Transverse colon (tissue), 4 donors: Measurements from ENCODE around the gene SLC29A1. TPM values are rescaled to one million over a fixed set of nuclear protein-coding genes. Genes with fewer than 3 reads are reported as not detected.

ENCODE experiments used
- DNase-seq: peaks from one replicate; pipeline ENCODE4 v3.0.0-alpha.2; 2019
- H3K27ac ChIP-seq, 4 donors: fragments of 200-600 bp; sonication (generic); 2 replicates each; pipeline ENCODE4 v1.5.1; 2016 to 2018; ENCODE audit warnings: inconsistent platforms in 4 of 4
- H3K27me3 ChIP-seq: fragments of 200-600 bp; sonication (generic); 2 replicates; pipeline ENCODE4 v1.5.1; 2017; ENCODE audit warnings: inconsistent platforms
- H3K36me3 ChIP-seq, 4 donors: fragments of 200-600 bp; sonication (generic); 2 replicates each; pipeline ENCODE4 v1.5.1; 2017 to 2019; ENCODE audit warnings: inconsistent platforms in 4 of 4
- H3K4me1 ChIP-seq, 4 donors: fragments of 200-600 bp; sonication (generic); 2 replicates each; pipeline ENCODE4 v1.5.1; 2017 to 2020; ENCODE audit warnings: inconsistent platforms in 4 of 4
- H3K4me3 ChIP-seq, 4 donors: fragments of 200-600 bp; sonication (generic); 1 replicate in 1 of 4; 2 replicates in 3 of 4; pipeline versions ENCODE4 v1.5.1 to v1.6.1; 2017 to 2019; ENCODE audit warnings: inconsistent platforms in 4 of 4
- H3K9me3 ChIP-seq, 2 donors: fragments of 200-600 bp; sonication (generic); 2 replicates each; pipeline ENCODE4 v1.5.1; 2017 to 2019; ENCODE audit warnings: inconsistent platforms in 2 of 2
- CTCF ChIP-seq, 5 experiments: fragments of 200-600 bp in 3 of 5; fragments of 450-650 bp in 2 of 5; sonication (generic) in 3 of 5; IDR thresholded peaks; 1 replicate in 2 of 5; 2 replicates in 3 of 5; pipeline ENCODE4 v1.5.1; 2016 to 2017; ENCODE audit warnings: antibody characterized with exemption in 5 of 5, inconsistent platforms in 3 of 5, mild to moderate bottlenecking in 2 of 5, moderate library complexity in 1 of 5
- EP300 ChIP-seq: sonication (generic); formaldehyde crosslinking; IDR thresholded peaks from one replicate; pipeline ENCODE4 v1.6.1; 2017; ENCODE audit warnings: antibody characterized with exemption, low read depth
- POLR2A ChIP-seq: fragments of 450-650 bp; IDR thresholded peaks from one replicate; pipeline ENCODE4 v1.6.1; 2016; ENCODE audit warnings: antibody characterized with exemption, mild to moderate bottlenecking, moderate library complexity
- POLR2AphosphoS5 ChIP-seq, 3 donors: sonication (generic); formaldehyde crosslinking; IDR thresholded peaks; one replicate each; pipeline ENCODE4 v1.6.1; 2016; ENCODE audit warnings: antibody characterized with exemption in 3 of 3
- WGBS, 2 donors: methylation state at CpG; one replicate each; pipeline ENCODE4 v1.1.5; 2018; ENCODE audit warnings: low coverage in 1 of 2; 5-methylcytosine and 5-hydroxymethylcytosine counted together
- in situ Hi-C, 4 donors: fragments of 200-750 bp; cut with MboI; loops; one replicate each; pipeline versions ENCODE4 v1.15.0 to v1.15.1; 2017; ENCODE audit warnings: low sequenced_read_pairs in 3 of 4, low pct_ligation_motif_present in 1 of 4, low pct_unique_long_range_greater_than_20kb in 1 of 4
- intact Hi-C: fragments of 100-400 bp; cut with DNase I; formaldehyde crosslinking; loops from one replicate; pipeline ENCODE4 v1.15.1; 2023; ENCODE audit warnings: low total_unique reads
- total RNA-seq, 4 donors: library from RNA; depleted of rRNA; stranded (reverse); fragments of >200 nt; gene quantifications; one replicate each; pipeline ENCODE4 v1.1.0, GENCODE V29; 2016

The SLC29A1 gene
- total RNA-seq, 4 donors from 2014 or later: 25.1 to 45.2 (median 35.6) TPM

- TF ChIP-seq POLR2A: no peak
- TF ChIP-seq CTCF (IDR thresholded peaks at IDR 0.05): no peak
- Histone ChIP-seq H3K9me3 (no peaks in the 10 kb centered on the region), H3K27me3 (no peaks in the 10 kb centered on the region), H3K36me3 (peaks cover 0 to 48% (median 25%) of the 10 kb centered on the region in 4 donors), H3K27ac (no peak overlapping the region), H3K4me3 (no peak overlapping the region), H3K4me1 (peaks cover 12 to 19% (median 17%) of the 10 kb centered on the region in 4 donors)
- 75 to 80% methylated on average over 2 to 16 of the region's 16 CpGs for WGBS, 2 donors
- intact Hi-C loops (no loop called here), in situ Hi-C loops (no loop called here)
- no peak for DNase-seq
These were observed 31.9 kb downstream of the SLC29A1 start for GRCh38 chr6:44255105-44255808.

- no peaks in the 10 kb centered on the region for H3K27me3 ChIP-seq
- peak; percentile 38 for DNase-seq
- H3K36me3 ChIP-seq: peaks cover 0 to 41% (median 20%) of the 10 kb centered on the region in 4 donors
- peak overlapping the region; percentile 65 to 76 (median 73) for H3K4me3 ChIP-seq
- 14 to 20% methylated on average over 5 to 15 of the region's 15 CpGs for WGBS, 2 donors
- in situ Hi-C loops (no loop called here), intact Hi-C loops (no loop called here)
- peak overlapping the region; percentile 85 to 94 (median 91) for H3K27ac ChIP-seq
- TF ChIP-seq CTCF (IDR thresholded peaks at IDR 0.05) (no peak), POLR2A (no peak), EP300 (no peak), POLR2AphosphoS5 (IDR thresholded peaks at IDR 0.05) (no peak)
- no peaks in the 10 kb centered on the region for H3K9me3 ChIP-seq
- peaks cover 12 to 19% (median 17%) of the 10 kb centered on the region in 4 donors for H3K4me1 ChIP-seq
These were observed 32.7 kb downstream of the SLC29A1 start for GRCh38 chr6:44255871-44256774.

- no peaks in the 10 kb centered on the region for H3K9me3 ChIP-seq
- 1% methylated on average over 12 of the region's 12 CpGs; no CpG with 5 or more reads in 1 of the 2 donors for WGBS, 2 donors
- peak overlapping the region; percentile 85 to 94 (median 91) for H3K27ac ChIP-seq
- H3K4me3 ChIP-seq: peak overlapping the region; percentile 65 to 76 (median 73)
- TF ChIP-seq POLR2AphosphoS5 (IDR thresholded peaks at IDR 0.05) (no peak), CTCF (IDR thresholded peaks at IDR 0.05) (no peak), POLR2A (no peak), EP300 (no peak)
- H3K4me1 ChIP-seq: peaks cover 12 to 19% (median 17%) of the 10 kb centered on the region in 4 donors
- H3K36me3 ChIP-seq: peaks cover 0 to 35% (median 17%) of the 10 kb centered on the region in 4 donors
- in situ Hi-C loops (no loop called here), intact Hi-C loops (no loop called here)
- no peak for DNase-seq
- H3K27me3 ChIP-seq: no peaks in the 10 kb centered on the region
These were observed 33.3 kb downstream of the SLC29A1 start for GRCh38 chr6:44256775-44257024.

- peak within 1 kb of the TSS; percentile 85 to 94 (median 91) for H3K27ac ChIP-seq
- H3K4me1 ChIP-seq: peaks cover 12 to 22% (median 18%) of the 10 kb centered on the region in 4 donors
- H3K27me3 ChIP-seq: no peaks in the 10 kb centered on the region
- DNase-seq: peak; percentile 70
- peak within 1 kb of the TSS; percentile 65 to 76 (median 73) for H3K4me3 ChIP-seq
- TF ChIP-seq POLR2A (peak; percentile 68), EP300 (no peak), CTCF (IDR thresholded peaks at IDR 0.05) (peak; percentile 30 to 82 (median 65)), POLR2AphosphoS5 (IDR thresholded peaks at IDR 0.05) (peak; percentile 38 to 74 (median 69))
- no peaks in the 10 kb centered on the region for H3K9me3 ChIP-seq
- in situ Hi-C loops (no loop called here), intact Hi-C loops (no loop called here)
- H3K36me3 ChIP-seq: peaks cover 0 to 30% (median 15%) of the 10 kb centered on the region in 4 donors
- 0% methylated on average over 2 of the region's 80 CpGs; no CpG with 5 or more reads in 1 of the 2 donors for WGBS, 2 donors
These were observed 33.8 kb downstream of the SLC29A1 start, which contains the start of gene SLC35B2 for GRCh38 chr6:44257025-44257752. Gene SLC35B2, minus strand, starts transcription at chr6:44257528. Its CDS starts 118 bp downstream, at chr6:44257410.
